A673 (cell line): ENCODE data around the gene MAOA. TPM values are rescaled to one million over a fixed set of nuclear protein-coding genes. Genes with fewer than 3 reads are reported as not detected.

Experiments used
- BruUV-seq: library from RNA; stranded (reverse); fragments of 400-500 nt; replicated peaks from 2 replicates; lab custom pipeline; 2021; lab: Mats Ljungman, UMichigan
- CTCF ChIA-PET: fragments of 300-600 bp; sonication (Branson Sonifier 250); formaldehyde crosslinking; loops from one replicate; lab custom pipeline; 2022; ENCODE audit warnings: antibody characterized with exemption; lab: Charles Lee
- POLR2A ChIA-PET: fragments of 300-600 bp; sonication (Branson Sonifier 250); formaldehyde crosslinking; loops from one replicate; lab custom pipeline; 2022; ENCODE audit warnings: antibody characterized with exemption; ENCODE audit not compliant: low non-redundant PET; lab: Charles Lee
- DNase-seq: peaks from one replicate; pipeline ENCODE4 v3.0.0-alpha.2; 2015; ENCODE audit warnings: low spot score
- H3K27ac ChIP-seq: fragments of 200-600 bp; sonication (generic); 2 replicates; pipeline ENCODE4 v1.5.1; 2016; ENCODE audit warnings: mixed run types, low read depth, mild to moderate bottlenecking, mixed read lengths, antibody characterized with exemption, low read length; ENCODE audit not compliant: poor library complexity, severe bottlenecking
- H3K27me3 ChIP-seq: fragments of 200-600 bp; sonication (generic); replicated peaks from 2 replicates; pipeline ENCODE4 v1.6.1; 2017; ENCODE audit warnings: mixed run types, low read depth, mild to moderate bottlenecking, mixed read lengths, antibody characterized with exemption, low read length; ENCODE audit not compliant: insufficient read depth, poor library complexity
- H3K36me3 ChIP-seq: fragments of 200-600 bp; sonication (generic); 2 replicates; pipeline ENCODE4 v1.6.1; 2016; ENCODE audit warnings: mixed run types, mild to moderate bottlenecking, mixed read lengths, antibody characterized with exemption, low read length; ENCODE audit not compliant: insufficient read depth, poor library complexity, severe bottlenecking
- H3K4me1 ChIP-seq: fragments of 200-600 bp; sonication (generic); 2 replicates; pipeline ENCODE4 v1.6.1; 2017; ENCODE audit warnings: mixed run types, mild to moderate bottlenecking, mixed read lengths, antibody characterized with exemption, low read length; ENCODE audit not compliant: insufficient read depth, poor library complexity, severe bottlenecking
- H3K4me3 ChIP-seq: fragments of 200-600 bp; sonication (generic); 2 replicates; pipeline ENCODE4 v1.5.1; 2016; ENCODE audit warnings: low read depth, mixed run types, mild to moderate bottlenecking, mixed read lengths, low read length; ENCODE audit not compliant: poor library complexity, severe bottlenecking
- H3K9me3 ChIP-seq: fragments of 200-600 bp; sonication (generic); 2 replicates; pipeline ENCODE4 v1.6.1; 2016; ENCODE audit warnings: mixed run types, low read depth, mild to moderate bottlenecking, mixed read lengths, antibody characterized with exemption, low read length; ENCODE audit not compliant: poor library complexity, severe bottlenecking
- CTCF ChIP-seq: fragments of 300-800, 200-600 bp; sonication (generic); conservative IDR thresholded peaks from 2 replicates; pipeline ENCODE4 v1.5.1; 2017; ENCODE audit warnings: low read depth, mild to moderate bottlenecking, antibody characterized with exemption, low read length, moderate library complexity, mixed read lengths
- EZH2 ChIP-seq: fragments of 200-600 bp; sonication (generic); IDR thresholded peaks from 2 replicates; pipeline ENCODE4 v1.6.1; 2017; ENCODE audit warnings: borderline replicate concordance, low read depth, mild to moderate bottlenecking, mixed read lengths, antibody characterized with exemption, low read length; ENCODE audit not compliant: poor library complexity, severe bottlenecking
- intact Hi-C: fragments of 100-400 bp; cut with micrococcal nuclease; formaldehyde crosslinking; loops from one replicate; pipeline ENCODE4 v1.10.0; 2022; ENCODE audit not compliant: unreplicated experiment
- total RNA-seq: library from RNA; stranded (reverse); gene quantifications from 2 replicates; pipeline ENCODE4 v1.2.3, GENCODE V29; 2021

MAOA gene
- total RNA-seq, 1 experiment from 2014 or later = 6.1 TPM

- intact Hi-C loops = loop anchor here (5.0 to 10.0 kb wide), 2 partner anchors 295 to 1957 kb away; no protein-coding TSS in a partner anchor
- Histone ChIP-seq H3K9me3 (no peaks in the 10 kb centered on the region), H3K36me3 (no peaks in the 10 kb centered on the region), H3K4me1 (no peaks in the 10 kb centered on the region), H3K27me3 (no peaks in the 10 kb centered on the region), H3K27ac (no peak overlapping the region), H3K4me3 (no peak overlapping the region)
- ChIA-PET CTCF (no interaction called here), POLR2A (no interaction called here)
- peak; percentile 45 for DNase-seq
- no peak for TF ChIP-seq EZH2
- TF ChIP-seq CTCF = no peak
- BruUV-seq = no TSS peak
Measured at GRCh38 chrX:43741843-43742573, 85.9 kb downstream of the MAOA start.

GRCh38 chrX:43743100-43743822, 87.2 kb downstream of the MAOA start:
- CTCF ChIA-PET = no interaction called here
- Histone ChIP-seq H3K27me3 (no peaks in the 10 kb centered on the region), H3K4me3 (no peak overlapping the region), H3K4me1 (no peaks in the 10 kb centered on the region), H3K27ac (no peak overlapping the region), H3K9me3 (no peaks in the 10 kb centered on the region), H3K36me3 (no peaks in the 10 kb centered on the region)
- POLR2A ChIA-PET = interaction anchor here (0.6 kb wide), 1 partner anchor 90 kb away, joined by 8 read pairs; no protein-coding TSS in a partner anchor
- no peak for DNase-seq
- intact Hi-C loops = loop anchor here (5.0 to 10.0 kb wide), 2 partner anchors 296 to 1958 kb away; no protein-coding TSS in a partner anchor
- no peak for TF ChIP-seq EZH2
- TF ChIP-seq CTCF = no peak
- no TSS peak for BruUV-seq

GRCh38 chrX:43744284-43744683, 88.2 kb downstream of the MAOA start:
- no peaks in the 10 kb centered on the region for H3K9me3 ChIP-seq
- no peaks in the 10 kb centered on the region for H3K27me3 ChIP-seq
- CTCF ChIA-PET = no interaction called here
- POLR2A ChIA-PET = no interaction called here
- H3K27ac ChIP-seq = no peak overlapping the region
- no peak for DNase-seq
- H3K36me3 ChIP-seq = no peaks in the 10 kb centered on the region
- no peak overlapping the region for H3K4me3 ChIP-seq
- H3K4me1 ChIP-seq = no peaks in the 10 kb centered on the region
- intact Hi-C loops = loop anchor here (5.0 to 10.0 kb wide), 2 partner anchors 297 to 1959 kb away; no protein-coding TSS in a partner anchor
- BruUV-seq = no TSS peak
- no peak for TF ChIP-seq CTCF
- no peak for TF ChIP-seq EZH2
